ENCODE data around the gene DHX38. TPM values are rescaled to one million over a fixed set of nuclear protein-coding genes. Genes with fewer than 3 reads are reported as not detected.
A peak's percentile ranks its signal among the peaks of the same experiment; 100 is the strongest.

DHX38 gene
- total and polyA plus RNA-seq, 2 of the 13 experiments (the other 11 are each of a cell fraction or from before 2014, with no cell fraction given): 54.4 to 85.9 TPM

DNA sequence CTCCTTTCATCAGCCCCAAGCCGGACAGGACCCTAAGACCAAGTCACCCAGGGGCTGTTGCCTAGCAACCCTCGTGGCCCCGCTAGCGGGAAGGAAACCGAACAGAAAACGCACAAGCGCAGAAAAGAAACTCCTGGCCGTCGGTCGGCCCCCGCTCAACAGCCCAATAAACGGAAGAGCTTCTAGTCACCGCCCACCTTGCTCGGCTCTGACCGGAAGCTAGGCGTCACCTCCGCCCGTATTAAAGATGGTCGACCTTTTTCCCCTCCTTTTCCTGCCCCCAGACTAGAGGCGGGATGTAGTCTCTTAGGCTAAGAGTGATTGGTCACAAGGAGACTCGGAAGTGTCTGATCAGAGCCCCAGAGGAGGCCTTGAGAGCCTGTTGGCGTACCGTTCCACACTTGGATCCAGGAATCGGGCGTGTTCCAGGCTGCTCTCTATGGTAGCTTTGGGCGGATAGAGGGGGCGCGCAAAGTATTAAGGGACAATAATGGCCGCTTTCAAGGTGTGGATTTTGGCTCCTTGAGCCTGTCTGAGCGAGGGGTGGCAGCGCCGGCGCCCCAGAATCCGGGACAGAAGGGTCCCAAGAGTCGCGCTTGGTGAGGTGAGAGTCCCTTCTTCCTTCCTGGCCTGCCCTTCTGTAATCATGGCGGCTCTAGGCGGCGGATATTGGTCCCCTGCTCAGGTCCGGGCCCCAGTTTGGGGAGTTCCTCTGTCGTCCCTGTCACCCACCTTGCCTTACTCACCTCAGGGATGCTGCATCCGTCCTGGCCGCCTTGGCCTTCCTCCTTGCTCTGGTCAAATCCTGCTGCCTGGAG lies at the start of gene DHX38, which contains the start of gene TXNL4B (continued):
- 0 out of 2 replicates have a peak, but pooled peaks have one; percentile 70 for TF ChIP-seq ZNF564 (CRISPR knock-in tag; IDR thresholded peaks at IDR 0.05)
- peak; percentile 85 for TF ChIP-seq ZNF335 (CRISPR knock-in tag; IDR thresholded peaks at IDR 0.05)
- TF ChIP-seq RFX1 (IDR thresholded peaks at IDR 0.05): peak; percentile 81
- TF ChIP-seq ZNF552 (CRISPR knock-in tag; IDR thresholded peaks at IDR 0.05; ENCODE audit: borderline replicate concordance): no peak; the same call in 1 of the 2 replicates
- TF ChIP-seq, protein P1, sequence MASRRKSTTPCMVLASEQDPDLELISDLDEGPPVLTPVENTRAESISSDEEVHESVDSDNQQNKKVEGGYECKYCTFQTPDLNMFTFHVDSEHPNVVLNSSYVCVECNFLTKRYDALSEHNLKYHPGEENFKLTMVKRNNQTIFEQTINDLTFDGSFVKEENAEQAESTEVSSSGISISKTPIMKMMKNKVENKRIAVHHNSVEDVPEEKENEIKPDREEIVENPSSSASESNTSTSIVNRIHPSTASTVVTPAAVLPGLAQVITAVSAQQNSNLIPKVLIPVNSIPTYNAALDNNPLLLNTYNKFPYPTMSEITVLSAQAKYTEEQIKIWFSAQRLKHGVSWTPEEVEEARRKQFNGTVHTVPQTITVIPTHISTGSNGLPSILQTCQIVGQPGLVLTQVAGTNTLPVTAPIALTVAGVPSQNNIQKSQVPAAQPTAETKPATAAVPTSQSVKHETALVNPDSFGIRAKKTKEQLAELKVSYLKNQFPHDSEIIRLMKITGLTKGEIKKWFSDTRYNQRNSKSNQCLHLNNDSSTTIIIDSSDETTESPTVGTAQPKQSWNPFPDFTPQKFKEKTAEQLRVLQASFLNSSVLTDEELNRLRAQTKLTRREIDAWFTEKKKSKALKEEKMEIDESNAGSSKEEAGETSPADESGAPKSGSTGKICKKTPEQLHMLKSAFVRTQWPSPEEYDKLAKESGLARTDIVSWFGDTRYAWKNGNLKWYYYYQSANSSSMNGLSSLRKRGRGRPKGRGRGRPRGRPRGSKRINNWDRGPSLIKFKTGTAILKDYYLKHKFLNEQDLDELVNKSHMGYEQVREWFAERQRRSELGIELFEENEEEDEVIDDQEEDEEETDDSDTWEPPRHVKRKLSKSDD (CRISPR knock-in tag; IDR thresholded peaks at IDR 0.05; ENCODE audit: low read depth): peak; percentile 89; the same call in 1 of the 2 replicates
- TF ChIP-seq ZNF432 (CRISPR knock-in tag; IDR thresholded peaks at IDR 0.05; ENCODE audit: borderline replicate concordance): no peak
- 0 out of 2 replicates have a peak, but pooled peaks have one; percentile 18 for TF ChIP-seq ZBTB7A (CRISPR knock-in tag; IDR thresholded peaks at IDR 0.05)
- TF ChIP-seq STAG1 (CRISPR knock-in tag; IDR thresholded peaks at IDR 0.05): peak; percentile 12; the same call in 1 of the 2 replicates
- TF ChIP-seq ZNF747 (CRISPR knock-in tag; IDR thresholded peaks at IDR 0.05; ENCODE audit: borderline replicate concordance): peak; percentile 60; the same call in 1 of the 2 replicates
- peak; percentile 93; the same call in 1 of the 2 replicates for TF ChIP-seq ZNF567 (CRISPR knock-in tag; IDR thresholded peaks at IDR 0.05; ENCODE audit: borderline replicate concordance)
- peak; percentile 73; the same call in 1 of the 2 replicates for TF ChIP-seq ZFP82 (CRISPR knock-in tag; IDR thresholded peaks at IDR 0.05; ENCODE audit: borderline replicate concordance)
- peak; percentile 97 for TF ChIP-seq ZNF274 (CRISPR knock-in tag; IDR thresholded peaks at IDR 0.05)
- peak; percentile 95 for TF ChIP-seq NR2C2 (CRISPR knock-in tag; IDR thresholded peaks at IDR 0.05; ENCODE audit: borderline replicate concordance)
- TF ChIP-seq SOX6 (IDR thresholded peaks at IDR 0.05): no peak
- TF ChIP-seq SOX6 (CRISPR knock-in tag; IDR thresholded peaks at IDR 0.05): peak; percentile 58; the same call in 1 of the 2 replicates
- no peak for TF ChIP-seq NFRKB (IDR thresholded peaks at IDR 0.05)
- TF ChIP-seq, protein P2, sequence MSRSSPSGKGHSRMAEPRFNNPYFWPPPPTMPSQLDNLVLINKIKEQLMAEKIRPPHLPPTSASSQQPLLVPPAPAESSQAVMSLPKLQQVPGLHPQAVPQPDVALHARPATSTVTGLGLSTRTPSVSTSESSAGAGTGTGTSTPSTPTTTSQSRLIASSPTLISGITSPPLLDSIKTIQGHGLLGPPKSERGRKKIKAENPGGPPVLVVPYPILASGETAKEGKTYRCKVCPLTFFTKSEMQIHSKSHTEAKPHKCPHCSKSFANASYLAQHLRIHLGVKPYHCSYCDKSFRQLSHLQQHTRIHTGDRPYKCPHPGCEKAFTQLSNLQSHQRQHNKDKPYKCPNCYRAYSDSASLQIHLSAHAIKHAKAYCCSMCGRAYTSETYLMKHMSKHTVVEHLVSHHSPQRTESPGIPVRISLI (CRISPR knock-in tag; IDR thresholded peaks at IDR 0.05; ENCODE audit: borderline replicate concordance): no peak
- TF ChIP-seq, protein P3, sequence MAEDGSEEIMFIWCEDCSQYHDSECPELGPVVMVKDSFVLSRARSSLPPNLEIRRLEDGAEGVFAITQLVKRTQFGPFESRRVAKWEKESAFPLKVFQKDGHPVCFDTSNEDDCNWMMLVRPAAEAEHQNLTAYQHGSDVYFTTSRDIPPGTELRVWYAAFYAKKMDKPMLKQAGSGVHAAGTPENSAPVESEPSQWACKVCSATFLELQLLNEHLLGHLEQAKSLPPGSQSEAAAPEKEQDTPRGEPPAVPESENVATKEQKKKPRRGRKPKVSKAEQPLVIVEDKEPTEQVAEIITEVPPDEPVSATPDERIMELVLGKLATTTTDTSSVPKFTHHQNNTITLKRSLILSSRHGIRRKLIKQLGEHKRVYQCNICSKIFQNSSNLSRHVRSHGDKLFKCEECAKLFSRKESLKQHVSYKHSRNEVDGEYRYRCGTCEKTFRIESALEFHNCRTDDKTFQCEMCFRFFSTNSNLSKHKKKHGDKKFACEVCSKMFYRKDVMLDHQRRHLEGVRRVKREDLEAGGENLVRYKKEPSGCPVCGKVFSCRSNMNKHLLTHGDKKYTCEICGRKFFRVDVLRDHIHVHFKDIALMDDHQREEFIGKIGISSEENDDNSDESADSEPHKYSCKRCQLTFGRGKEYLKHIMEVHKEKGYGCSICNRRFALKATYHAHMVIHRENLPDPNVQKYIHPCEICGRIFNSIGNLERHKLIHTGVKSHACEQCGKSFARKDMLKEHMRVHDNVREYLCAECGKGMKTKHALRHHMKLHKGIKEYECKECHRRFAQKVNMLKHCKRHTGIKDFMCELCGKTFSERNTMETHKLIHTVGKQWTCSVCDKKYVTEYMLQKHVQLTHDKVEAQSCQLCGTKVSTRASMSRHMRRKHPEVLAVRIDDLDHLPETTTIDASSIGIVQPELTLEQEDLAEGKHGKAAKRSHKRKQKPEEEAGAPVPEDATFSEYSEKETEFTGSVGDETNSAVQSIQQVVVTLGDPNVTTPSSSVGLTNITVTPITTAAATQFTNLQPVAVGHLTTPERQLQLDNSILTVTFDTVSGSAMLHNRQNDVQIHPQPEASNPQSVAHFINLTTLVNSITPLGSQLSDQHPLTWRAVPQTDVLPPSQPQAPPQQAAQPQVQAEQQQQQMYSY (CRISPR knock-in tag; IDR thresholded peaks at IDR 0.05): peak; percentile 67; the same call in 1 of the 2 replicates
- TF ChIP-seq, protein P4, sequence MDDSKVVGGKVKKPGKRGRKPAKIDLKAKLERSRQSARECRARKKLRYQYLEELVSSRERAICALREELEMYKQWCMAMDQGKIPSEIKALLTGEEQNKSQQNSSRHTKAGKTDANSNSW (CRISPR knock-in tag; IDR thresholded peaks at IDR 0.05; ENCODE audit: borderline replicate concordance): no peak
